Stimulated activated CD4-positive, alpha-beta T cell treated with anti-CD3 and anti-CD28 coated beads, Interleukin-1b, Interleukin-23, amount 100 ng/mL, for 48 hours (primary cell): ENCODE data around the gene KIAA1328.

Experiments used
- DNase-seq: peaks from one replicate; pipeline ENCODE4 v3.0.0-alpha.2; 2020

Gene KIAA1328

GRCh38 chr18:37260367-37261093, 431.6 kb downstream of the KIAA1328 start:
- no peak for DNase-seq

- no peak for DNase-seq
Observed at GRCh38 chr18:37261246-37261840, 432.4 kb downstream of the KIAA1328 start.

- no peak for DNase-seq
Observed at GRCh38 chr18:37261988-37262387, 433.1 kb downstream of the KIAA1328 start.

- no peak for DNase-seq
Observed at GRCh38 chr18:37264956-37265355, 436.0 kb downstream of the KIAA1328 start.

GRCh38 chr18:37265382-37265781, 436.5 kb downstream of the KIAA1328 start:
- no peak for DNase-seq

GRCh38 chr18:37266290-37266689, 437.4 kb downstream of the KIAA1328 start:
- no peak for DNase-seq

GRCh38 chr18:37270038-37270665, 441.2 kb downstream of the KIAA1328 start:
- peak; percentile 16 for DNase-seq

GRCh38 chr18:37270666-37271052, 441.7 kb downstream of the KIAA1328 start:
- no peak for DNase-seq

GRCh38 chr18:37272226-37272625, 443.3 kb downstream of the KIAA1328 start:
- DNase-seq, result no peak

GRCh38 chr18:37272841-37273240, 443.9 kb downstream of the KIAA1328 start:
- DNase-seq, result no peak

- no peak for DNase-seq
Observed at GRCh38 chr18:37274309-37275236, 445.6 kb downstream of the KIAA1328 start.

GRCh38 chr18:37275237-37275741, 446.4 kb downstream of the KIAA1328 start:
- DNase-seq, result no peak

- no peak for DNase-seq
Observed at GRCh38 chr18:37276111-37276890, 447.4 kb downstream of the KIAA1328 start.

- no peak for DNase-seq
Observed at GRCh38 chr18:37277804-37278203, 448.9 kb downstream of the KIAA1328 start.
